GM12875 (cell line): ENCODE data around the gene TGM5.

ENCODE experiments used
- H3K4me3 ChIP-seq: one replicate; pipeline ENCODE4 v1.5.1; 2011; ENCODE audit warnings: low read depth, low read length, control low read depth
- CTCF ChIP-seq: IDR thresholded peaks from 2 replicates; pipeline ENCODE4 v1.5.1; 2011; ENCODE audit warnings: low read depth, mild to moderate bottlenecking, control low read depth, inconsistent platforms, low read length, moderate library complexity, borderline replicate concordance; ENCODE audit not compliant: insufficient read depth

Gene TGM5

GRCh38 chr15:43218908-43219706 lies 47.6 kb downstream of the TGM5 start:
- H3K4me3 ChIP-seq = no peak overlapping the region
- no peak for TF ChIP-seq CTCF

GRCh38 chr15:43215961-43216360 lies 50.8 kb downstream of the TGM5 start:
- H3K4me3 ChIP-seq = no peak overlapping the region
- no peak for TF ChIP-seq CTCF

- no peak overlapping the region for H3K4me3 ChIP-seq
- no peak for TF ChIP-seq CTCF
Observed at GRCh38 chr15:43214592-43215295, 52.0 kb downstream of the TGM5 start.

- no peak overlapping the region for H3K4me3 ChIP-seq
- TF ChIP-seq CTCF = no peak
Observed at GRCh38 chr15:43214169-43214568, 52.6 kb downstream of the TGM5 start.

GRCh38 chr15:43213466-43213865 lies 53.3 kb downstream of the TGM5 start:
- TF ChIP-seq CTCF = no peak
- no peak overlapping the region for H3K4me3 ChIP-seq

GRCh38 chr15:43212951-43213350 lies 53.8 kb downstream of the TGM5 start:
- no peak overlapping the region for H3K4me3 ChIP-seq

More at GRCh38 chr15:43212951-43213350, 53.8 kb downstream of the TGM5 start:
- TF ChIP-seq CTCF = no peak
